ENCODE results near the gene PBOV1.

PBOV1 gene

DNA sequence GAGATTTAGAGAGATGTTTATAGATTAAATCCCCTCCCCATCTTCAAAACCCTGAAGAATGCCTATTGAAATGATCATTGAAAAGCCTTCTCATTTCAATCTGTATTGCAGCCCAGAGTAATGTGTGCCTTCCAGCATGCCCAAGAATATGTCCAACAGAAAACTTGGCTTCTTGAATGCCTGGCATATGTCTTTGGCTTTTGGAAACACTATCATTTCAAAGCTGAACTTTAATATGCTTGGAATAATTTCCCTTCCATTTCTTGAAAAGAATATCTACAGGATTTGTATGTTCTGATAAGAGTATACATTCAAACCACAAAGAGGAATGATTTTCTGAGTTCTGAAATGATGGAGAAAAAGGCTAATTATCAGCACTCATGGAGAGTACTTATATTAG lies 11.9 kb upstream of the PBOV1 start:
- TF ChIP-seq, protein P1, sequence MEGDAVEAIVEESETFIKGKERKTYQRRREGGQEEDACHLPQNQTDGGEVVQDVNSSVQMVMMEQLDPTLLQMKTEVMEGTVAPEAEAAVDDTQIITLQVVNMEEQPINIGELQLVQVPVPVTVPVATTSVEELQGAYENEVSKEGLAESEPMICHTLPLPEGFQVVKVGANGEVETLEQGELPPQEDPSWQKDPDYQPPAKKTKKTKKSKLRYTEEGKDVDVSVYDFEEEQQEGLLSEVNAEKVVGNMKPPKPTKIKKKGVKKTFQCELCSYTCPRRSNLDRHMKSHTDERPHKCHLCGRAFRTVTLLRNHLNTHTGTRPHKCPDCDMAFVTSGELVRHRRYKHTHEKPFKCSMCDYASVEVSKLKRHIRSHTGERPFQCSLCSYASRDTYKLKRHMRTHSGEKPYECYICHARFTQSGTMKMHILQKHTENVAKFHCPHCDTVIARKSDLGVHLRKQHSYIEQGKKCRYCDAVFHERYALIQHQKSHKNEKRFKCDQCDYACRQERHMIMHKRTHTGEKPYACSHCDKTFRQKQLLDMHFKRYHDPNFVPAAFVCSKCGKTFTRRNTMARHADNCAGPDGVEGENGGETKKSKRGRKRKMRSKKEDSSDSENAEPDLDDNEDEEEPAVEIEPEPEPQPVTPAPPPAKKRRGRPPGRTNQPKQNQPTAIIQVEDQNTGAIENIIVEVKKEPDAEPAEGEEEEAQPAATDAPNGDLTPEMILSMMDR (conservative IDR thresholded peaks at IDR 0.05), result no peak
- H3K27ac ChIP-seq, result peak overlapping the region; percentile 98

- TF ChIP-seq, protein P1 (conservative IDR thresholded peaks at IDR 0.05), result no peak
Observed at GRCh38 chr6:138229663-138230179, 11.4 kb upstream of the PBOV1 start.

GRCh38 chr6:138229072-138229471 lies 10.8 kb upstream of the PBOV1 start:
- peak overlapping the region; percentile 98 for H3K27ac ChIP-seq
- TF ChIP-seq, protein P1 (conservative IDR thresholded peaks at IDR 0.05), result no peak

More at GRCh38 chr6:138229663-138230179, 11.4 kb upstream of the PBOV1 start:
- H3K27ac ChIP-seq, result peak overlapping the region; percentile 98

DNA sequence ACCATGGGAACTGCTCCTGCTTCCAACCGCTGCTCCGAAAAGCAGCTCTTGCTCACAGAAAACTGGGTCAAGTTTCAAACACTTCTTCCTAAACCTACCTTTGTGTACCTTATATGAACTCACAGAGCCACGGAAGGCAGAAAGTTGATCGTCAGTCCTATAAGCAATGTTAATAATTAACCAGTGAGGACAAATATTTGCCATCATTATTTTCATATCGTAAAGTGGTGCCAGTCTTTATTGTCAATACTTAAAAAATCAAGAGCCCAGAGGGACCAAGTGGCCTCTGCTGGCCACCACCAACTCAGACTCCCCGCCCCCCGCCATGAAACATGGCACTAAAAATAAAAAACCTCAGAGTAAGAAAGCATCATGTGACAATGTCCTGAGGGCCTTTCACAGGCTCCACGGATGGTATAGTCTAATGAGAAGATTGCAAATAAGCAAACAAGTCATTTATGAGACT lies 9.1 kb upstream of the PBOV1 start:
- peak overlapping the region; percentile 98 for H3K27ac ChIP-seq
- TF ChIP-seq, protein P1 (conservative IDR thresholded peaks at IDR 0.05), result peak; percentile 31

GRCh38 chr6:138226700-138227315 lies 8.5 kb upstream of the PBOV1 start:
- TF ChIP-seq, protein P1 (conservative IDR thresholded peaks at IDR 0.05), result no peak
- H3K27ac ChIP-seq, result peak overlapping the region; percentile 98

GRCh38 chr6:138225953-138226352 lies 7.7 kb upstream of the PBOV1 start:
- TF ChIP-seq, protein P1 (conservative IDR thresholded peaks at IDR 0.05), result no peak
- peak overlapping the region; percentile 98 for H3K27ac ChIP-seq

GRCh38 chr6:138222901-138223546 lies 4.7 kb upstream of the PBOV1 start:
- peak overlapping the region; percentile 98 for H3K27ac ChIP-seq
- TF ChIP-seq, protein P1 (conservative IDR thresholded peaks at IDR 0.05), result no peak

Data from VCaP (cell line).